ENCODE data around the gene LAMP2.

DNA sequence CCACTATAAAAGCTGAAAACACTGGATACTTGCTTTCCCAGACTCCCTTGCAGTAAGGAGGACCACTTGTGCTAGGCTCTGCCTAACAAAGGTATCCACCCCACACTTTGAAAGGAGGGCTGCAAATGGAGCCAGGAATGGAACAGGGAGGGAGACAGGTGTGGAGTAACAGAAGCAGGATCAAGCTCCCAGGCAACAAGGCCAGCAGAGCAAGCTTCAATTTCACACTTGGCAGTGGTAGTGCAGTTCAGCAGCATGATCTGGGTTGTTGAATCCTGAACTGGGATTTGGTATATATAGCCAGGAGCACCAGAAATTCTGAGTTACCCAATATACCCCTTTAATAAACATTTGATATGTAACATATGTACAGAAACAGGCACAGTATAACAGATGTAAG lies 9.8 kb downstream of the LAMP2 start:
- TF ChIP-seq EZH2 (IDR thresholded peaks at IDR 0.05) (no peak), EZH2phosphoT487 (IDR thresholded peaks at IDR 0.05) (no peak)
- TF ChIP-seq, protein P1, sequence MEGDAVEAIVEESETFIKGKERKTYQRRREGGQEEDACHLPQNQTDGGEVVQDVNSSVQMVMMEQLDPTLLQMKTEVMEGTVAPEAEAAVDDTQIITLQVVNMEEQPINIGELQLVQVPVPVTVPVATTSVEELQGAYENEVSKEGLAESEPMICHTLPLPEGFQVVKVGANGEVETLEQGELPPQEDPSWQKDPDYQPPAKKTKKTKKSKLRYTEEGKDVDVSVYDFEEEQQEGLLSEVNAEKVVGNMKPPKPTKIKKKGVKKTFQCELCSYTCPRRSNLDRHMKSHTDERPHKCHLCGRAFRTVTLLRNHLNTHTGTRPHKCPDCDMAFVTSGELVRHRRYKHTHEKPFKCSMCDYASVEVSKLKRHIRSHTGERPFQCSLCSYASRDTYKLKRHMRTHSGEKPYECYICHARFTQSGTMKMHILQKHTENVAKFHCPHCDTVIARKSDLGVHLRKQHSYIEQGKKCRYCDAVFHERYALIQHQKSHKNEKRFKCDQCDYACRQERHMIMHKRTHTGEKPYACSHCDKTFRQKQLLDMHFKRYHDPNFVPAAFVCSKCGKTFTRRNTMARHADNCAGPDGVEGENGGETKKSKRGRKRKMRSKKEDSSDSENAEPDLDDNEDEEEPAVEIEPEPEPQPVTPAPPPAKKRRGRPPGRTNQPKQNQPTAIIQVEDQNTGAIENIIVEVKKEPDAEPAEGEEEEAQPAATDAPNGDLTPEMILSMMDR (IDR thresholded peaks at IDR 0.05), result no peak
